Measurements from ENCODE around the gene ZNF212.

Gene ZNF212

DNA sequence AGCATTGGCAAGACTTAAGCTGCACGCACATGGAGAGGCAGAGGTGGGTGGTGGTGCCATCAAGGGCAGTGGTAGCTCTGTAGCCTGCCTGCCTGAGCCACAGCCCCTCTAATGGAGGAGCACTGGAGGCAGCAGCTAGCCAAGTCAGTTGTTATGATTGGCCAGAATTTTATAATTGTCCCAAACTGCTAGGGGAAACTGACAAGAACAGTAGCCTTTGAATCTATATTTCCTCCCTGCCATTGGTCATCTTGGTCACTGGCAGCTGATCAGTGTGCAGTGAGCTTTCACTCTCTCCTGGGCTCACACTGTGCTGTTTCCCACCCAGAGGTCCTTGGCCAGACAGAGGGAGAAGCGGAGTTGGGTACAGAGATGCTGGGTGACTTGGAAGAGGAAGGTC is 12.9 kb downstream of the ZNF212 start:
- Histone ChIP-seq H3K4me3 (ENCODE audit: low read depth, low read length) (no peak overlapping the region), H3K9me3 (ENCODE audit: control insufficient read depth, insufficient read depth, low read depth, low read length) (no peaks in the 10 kb centered on the region), H3K36me3 (ENCODE audit: control insufficient read depth in 2 of 2, insufficient read depth in 1 of 2, low read length in 2 of 2) (peaks cover 3 to 76% of the 10 kb centered on the region in 2 experiments; a peak in 2 of 3 replicates), H3K4me1 (ENCODE audit: control insufficient read depth, insufficient read depth, low read length) (no peaks in the 10 kb centered on the region), H3K27ac (ENCODE audit: extremely low read depth, low read depth, low read length) (no peak overlapping the region)
- TF ChIP-seq ZSCAN23 (tag by site-specific recombination; IDR thresholded peaks at IDR 0.05) (no peak), ZNF677 (tag by site-specific recombination; IDR thresholded peaks at IDR 0.05) (peak; percentile 94), ZBTB7A (tag by site-specific recombination; IDR thresholded peaks at IDR 0.05; ENCODE audit: low read depth) (no peak)
- TF ChIP-seq, protein P1, sequence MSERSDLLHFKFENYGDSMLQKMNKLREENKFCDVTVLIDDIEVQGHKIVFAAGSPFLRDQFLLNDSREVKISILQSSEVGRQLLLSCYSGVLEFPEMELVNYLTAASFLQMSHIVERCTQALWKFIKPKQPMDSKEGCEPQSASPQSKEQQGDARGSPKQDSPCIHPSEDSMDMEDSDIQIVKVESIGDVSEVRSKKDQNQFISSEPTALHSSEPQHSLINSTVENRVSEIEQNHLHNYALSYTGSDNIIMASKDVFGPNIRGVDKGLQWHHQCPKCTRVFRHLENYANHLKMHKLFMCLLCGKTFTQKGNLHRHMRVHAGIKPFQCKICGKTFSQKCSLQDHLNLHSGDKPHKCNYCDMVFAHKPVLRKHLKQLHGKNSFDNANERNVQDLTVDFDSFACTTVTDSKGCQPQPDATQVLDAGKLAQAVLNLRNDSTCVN (tag by site-specific recombination; optimal IDR thresholded peaks at IDR 0.05), result no peak
- POLR2A ChIA-PET, result no interaction called here
- CTCF ChIA-PET, result interaction anchor here (0.6 to 1.6 kb wide), 3 partner anchors 9 to 63 kb away, joined by 4 to 5 read pairs (median 4); partner anchors contain the start of gene ZNF783

DNA sequence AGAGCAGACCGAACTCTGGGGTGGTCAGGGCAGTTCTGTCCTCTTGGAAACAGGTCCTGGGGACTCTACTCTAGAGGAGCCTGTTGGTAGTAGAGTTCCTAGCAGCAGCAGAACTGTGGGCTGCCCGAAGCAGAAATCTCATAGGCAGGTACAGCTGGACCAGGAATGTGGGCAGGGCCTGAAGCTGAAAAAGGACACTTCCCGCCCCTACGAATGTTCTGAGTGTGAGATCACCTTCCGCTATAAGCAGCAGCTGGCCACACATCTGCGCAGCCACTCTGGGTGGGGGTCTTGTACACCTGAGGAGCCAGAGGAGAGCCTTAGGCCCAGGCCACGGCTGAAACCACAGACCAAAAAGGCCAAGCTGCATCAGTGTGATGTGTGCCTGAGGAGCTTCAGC is 14.2 kb downstream of the ZNF212 start:
- ChIA-PET CTCF (interaction anchor here (1.6 kb wide), 1 partner anchor 9 kb away, joined by 4 read pairs; the partner anchor contains the start of gene ZNF783), POLR2A (no interaction called here)
- Histone ChIP-seq H3K4me1 (ENCODE audit: control insufficient read depth, insufficient read depth, low read length) (no peaks in the 10 kb centered on the region), H3K9me3 (ENCODE audit: control insufficient read depth, insufficient read depth, low read depth, low read length) (no peaks in the 10 kb centered on the region), H3K36me3 (ENCODE audit: control insufficient read depth in 2 of 2, insufficient read depth in 1 of 2, low read length in 2 of 2) (peaks cover 3 to 72% of the 10 kb centered on the region in 2 experiments; a peak in 2 of 3 replicates), H3K27ac (ENCODE audit: extremely low read depth, low read depth, low read length) (no peak overlapping the region), H3K4me3 (ENCODE audit: low read depth, low read length) (no peak overlapping the region)
- TF ChIP-seq GLI4 (tag by site-specific recombination; IDR thresholded peaks at IDR 0.05), result no peak
- TF ChIP-seq, protein P1 (tag by site-specific recombination; optimal IDR thresholded peaks at IDR 0.05), result no peak
- no peak for TF ChIP-seq ZNF140 (tag by site-specific recombination; IDR thresholded peaks at IDR 0.05)
- no peak for TF ChIP-seq ZNF133 (tag by site-specific recombination; IDR thresholded peaks at IDR 0.05)
- no peak for TF ChIP-seq SALL2 (tag by site-specific recombination; IDR thresholded peaks at IDR 0.05; ENCODE audit: borderline replicate concordance)
- TF ChIP-seq, protein P2, sequence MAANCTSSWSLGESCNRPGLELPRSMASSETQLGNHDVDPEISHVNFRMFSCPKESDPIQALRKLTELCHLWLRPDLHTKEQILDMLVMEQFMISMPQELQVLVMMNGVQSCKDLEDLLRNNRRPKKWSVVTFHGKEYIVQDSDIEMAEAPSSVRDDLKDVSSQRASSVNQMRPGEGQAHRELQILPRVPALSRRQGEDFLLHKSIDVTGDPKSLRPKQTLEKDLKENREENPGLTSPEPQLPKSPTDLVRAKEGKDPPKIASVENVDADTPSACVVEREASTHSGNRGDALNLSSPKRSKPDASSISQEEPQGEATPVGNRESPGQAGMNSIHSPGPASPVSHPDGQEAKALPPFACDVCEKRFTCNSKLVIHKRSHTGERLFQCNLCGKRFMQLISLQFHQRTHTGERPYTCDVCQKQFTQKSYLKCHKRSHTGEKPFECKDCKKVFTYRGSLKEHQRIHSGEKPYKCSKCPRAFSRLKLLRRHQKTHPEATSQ (tag by site-specific recombination; IDR thresholded peaks at IDR 0.05), result no peak
- TF ChIP-seq WT1 (tag by site-specific recombination; IDR thresholded peaks at IDR 0.05), result no peak
- TF ChIP-seq KLF1 (tag by site-specific recombination; IDR thresholded peaks at IDR 0.05), result no peak
- no peak for TF ChIP-seq ZNF155 (tag by site-specific recombination; IDR thresholded peaks at IDR 0.05)

DNA sequence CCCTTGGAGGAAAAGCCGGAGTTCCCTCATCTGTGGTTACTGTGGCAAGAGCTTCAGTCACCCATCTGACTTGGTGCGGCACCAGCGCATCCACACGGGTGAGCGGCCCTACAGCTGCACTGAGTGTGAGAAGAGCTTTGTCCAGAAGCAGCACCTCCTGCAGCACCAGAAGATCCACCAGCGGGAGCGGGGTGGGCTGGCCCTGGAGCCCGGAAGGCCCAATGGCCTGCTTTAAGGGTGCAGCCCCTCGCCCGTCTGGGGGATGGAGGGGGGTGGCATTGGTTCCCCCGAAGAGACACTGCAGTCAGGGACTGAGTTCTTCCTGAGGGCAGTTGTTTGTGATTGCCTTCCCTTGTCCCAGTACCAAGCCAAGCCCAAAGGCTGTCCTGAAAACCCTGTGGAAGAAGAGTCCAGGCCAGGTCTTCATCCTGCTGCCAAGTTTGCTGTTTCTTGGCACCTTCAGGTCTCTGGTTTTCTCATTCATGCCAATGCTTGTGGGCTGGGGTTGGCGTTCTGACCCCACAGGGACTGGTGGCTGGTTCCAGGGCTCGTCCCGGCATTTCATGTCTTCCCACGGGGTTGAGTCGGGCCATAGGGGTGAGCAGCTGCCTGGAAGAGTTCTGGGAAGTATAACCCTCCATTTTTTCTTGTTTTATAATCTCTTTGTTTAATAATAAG is 14.9 kb downstream of the ZNF212 start:
- Histone ChIP-seq H3K4me3 (ENCODE audit: low read depth, low read length) (no peak overlapping the region), H3K36me3 (ENCODE audit: control insufficient read depth in 2 of 2, insufficient read depth in 1 of 2, low read length in 2 of 2) (peaks cover 3 to 72% of the 10 kb centered on the region in 2 experiments; a peak in 2 of 3 replicates), H3K9me3 (ENCODE audit: control insufficient read depth, insufficient read depth, low read depth, low read length) (no peaks in the 10 kb centered on the region), H3K4me1 (ENCODE audit: control insufficient read depth, insufficient read depth, low read length) (no peaks in the 10 kb centered on the region), H3K27ac (ENCODE audit: extremely low read depth, low read depth, low read length) (no peak overlapping the region)
- TF ChIP-seq, protein P3, sequence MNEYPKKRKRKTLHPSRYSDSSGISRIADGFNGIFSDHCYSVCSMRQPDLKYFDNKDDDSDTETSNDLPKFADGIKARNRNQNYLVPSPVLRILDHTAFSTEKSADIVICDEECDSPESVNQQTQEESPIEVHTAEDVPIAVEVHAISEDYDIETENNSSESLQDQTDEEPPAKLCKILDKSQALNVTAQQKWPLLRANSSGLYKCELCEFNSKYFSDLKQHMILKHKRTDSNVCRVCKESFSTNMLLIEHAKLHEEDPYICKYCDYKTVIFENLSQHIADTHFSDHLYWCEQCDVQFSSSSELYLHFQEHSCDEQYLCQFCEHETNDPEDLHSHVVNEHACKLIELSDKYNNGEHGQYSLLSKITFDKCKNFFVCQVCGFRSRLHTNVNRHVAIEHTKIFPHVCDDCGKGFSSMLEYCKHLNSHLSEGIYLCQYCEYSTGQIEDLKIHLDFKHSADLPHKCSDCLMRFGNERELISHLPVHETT (tag by site-specific recombination; IDR thresholded peaks at IDR 0.05), result no peak
- TF ChIP-seq ZNF239 (tag by site-specific recombination; IDR thresholded peaks at IDR 0.05) (no peak), ZNF10 (tag by site-specific recombination; IDR thresholded peaks at IDR 0.05) (no peak), ZNF501 (tag by site-specific recombination; IDR thresholded peaks at IDR 0.05) (no peak), ZNF114 (tag by site-specific recombination; IDR thresholded peaks at IDR 0.05) (no peak), ZIC2 (tag by site-specific recombination; IDR thresholded peaks at IDR 0.05) (no peak), KLF16 (tag by site-specific recombination; IDR thresholded peaks at IDR 0.05) (no peak), ZNF302 (tag by site-specific recombination; IDR thresholded peaks at IDR 0.05; ENCODE audit: low read depth) (no peak), ZNF571 (tag by site-specific recombination; IDR thresholded peaks at IDR 0.05) (no peak)
- TF ChIP-seq, protein P4, sequence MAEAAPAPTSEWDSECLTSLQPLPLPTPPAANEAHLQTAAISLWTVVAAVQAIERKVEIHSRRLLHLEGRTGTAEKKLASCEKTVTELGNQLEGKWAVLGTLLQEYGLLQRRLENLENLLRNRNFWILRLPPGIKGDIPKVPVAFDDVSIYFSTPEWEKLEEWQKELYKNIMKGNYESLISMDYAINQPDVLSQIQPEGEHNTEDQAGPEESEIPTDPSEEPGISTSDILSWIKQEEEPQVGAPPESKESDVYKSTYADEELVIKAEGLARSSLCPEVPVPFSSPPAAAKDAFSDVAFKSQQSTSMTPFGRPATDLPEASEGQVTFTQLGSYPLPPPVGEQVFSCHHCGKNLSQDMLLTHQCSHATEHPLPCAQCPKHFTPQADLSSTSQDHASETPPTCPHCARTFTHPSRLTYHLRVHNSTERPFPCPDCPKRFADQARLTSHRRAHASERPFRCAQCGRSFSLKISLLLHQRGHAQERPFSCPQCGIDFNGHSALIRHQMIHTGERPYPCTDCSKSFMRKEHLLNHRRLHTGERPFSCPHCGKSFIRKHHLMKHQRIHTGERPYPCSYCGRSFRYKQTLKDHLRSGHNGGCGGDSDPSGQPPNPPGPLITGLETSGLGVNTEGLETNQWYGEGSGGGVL (tag by site-specific recombination; IDR thresholded peaks at IDR 0.05), result no peak
- TF ChIP-seq, protein P5, sequence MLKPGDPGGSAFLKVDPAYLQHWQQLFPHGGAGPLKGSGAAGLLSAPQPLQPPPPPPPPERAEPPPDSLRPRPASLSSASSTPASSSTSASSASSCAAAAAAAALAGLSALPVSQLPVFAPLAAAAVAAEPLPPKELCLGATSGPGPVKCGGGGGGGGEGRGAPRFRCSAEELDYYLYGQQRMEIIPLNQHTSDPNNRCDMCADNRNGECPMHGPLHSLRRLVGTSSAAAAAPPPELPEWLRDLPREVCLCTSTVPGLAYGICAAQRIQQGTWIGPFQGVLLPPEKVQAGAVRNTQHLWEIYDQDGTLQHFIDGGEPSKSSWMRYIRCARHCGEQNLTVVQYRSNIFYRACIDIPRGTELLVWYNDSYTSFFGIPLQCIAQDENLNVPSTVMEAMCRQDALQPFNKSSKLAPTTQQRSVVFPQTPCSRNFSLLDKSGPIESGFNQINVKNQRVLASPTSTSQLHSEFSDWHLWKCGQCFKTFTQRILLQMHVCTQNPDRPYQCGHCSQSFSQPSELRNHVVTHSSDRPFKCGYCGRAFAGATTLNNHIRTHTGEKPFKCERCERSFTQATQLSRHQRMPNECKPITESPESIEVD (tag by site-specific recombination; IDR thresholded peaks at IDR 0.05), result no peak
- ChIA-PET POLR2A (no interaction called here), CTCF (interaction anchor here (1.6 kb wide), 1 partner anchor 8 kb away, joined by 4 read pairs; the partner anchor contains the start of gene ZNF783)

Data from HEK293 (cell line).